ENCODE measurements around the gene INSYN2B. TPM values are rescaled to one million over a fixed set of nuclear protein-coding genes. Genes with fewer than 3 reads are reported as not detected.

Gene INSYN2B
- total and polyA plus RNA-seq, 2 of the 4 experiments (the other 2 are of a cell fraction) = 9.1 to 33.5 TPM

DNA sequence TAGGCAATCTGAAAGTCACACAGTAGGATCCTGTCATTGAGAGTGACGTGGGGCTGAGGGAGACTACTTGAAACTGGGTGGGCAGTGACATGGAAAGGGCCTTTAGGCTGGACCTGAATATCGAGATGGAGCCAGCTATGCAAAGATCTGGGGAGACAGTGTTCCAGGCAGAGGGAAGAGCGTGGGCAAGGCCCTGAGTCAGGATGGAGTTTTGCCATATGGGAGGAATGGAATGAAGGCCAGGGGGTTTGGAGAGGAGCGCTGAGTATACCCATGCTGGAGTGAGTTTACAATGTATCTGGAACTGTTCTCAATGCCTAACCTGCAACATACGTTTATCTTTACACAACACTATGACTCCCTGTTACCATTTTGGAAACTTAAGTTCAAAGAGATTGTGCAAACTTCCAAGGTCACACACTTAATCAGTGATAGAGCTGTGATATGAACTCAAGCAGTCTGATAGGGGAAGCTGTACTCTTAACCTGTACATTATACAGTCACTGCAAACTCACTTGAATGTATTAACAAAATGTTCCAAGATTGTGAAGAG is 33.5 kb downstream of the INSYN2B start:
- TF ChIP-seq BHLHE40 (IDR thresholded peaks at IDR 0.05; ENCODE audit: low read depth, low read length) (no peak), CEBPB (IDR thresholded peaks at IDR 0.05; ENCODE audit: low read depth, low read length) (peak; percentile 47; the same call in 1 of the 2 replicates)
- peak overlapping the region; percentile 85 for H2BK5ac ChIP-seq (ENCODE audit: low read depth, low read length, poor library complexity, severe bottlenecking)
- peak overlapping the region; percentile 60; the same call in 1 of the 2 replicates for H3K56ac ChIP-seq (ENCODE audit: extremely low read depth, insufficient read depth, low read length)
- no peak overlapping the region for H3K4me3 ChIP-seq (ENCODE audit: insufficient read depth, low read depth, low read length)
- peak; percentile 43 for DNase-seq
- in situ Hi-C loops (cut with MboI; ENCODE audit: low sequenced_read_pairs) = no loop called here
- peak overlapping the region; percentile 91 for H3K14ac ChIP-seq (replicated peaks; ENCODE audit: low read depth, low read length)
- no peaks in the 10 kb centered on the region for H3K27me3 ChIP-seq (ENCODE audit: control insufficient read depth, insufficient read depth, low read length)
- H2BK20ac ChIP-seq (ENCODE audit: low read depth, low read length) = peak overlapping the region; percentile 76
- peak overlapping the region; percentile 92 for H3K4ac ChIP-seq (ENCODE audit: low read depth, low read length)
- no peak overlapping the region for H3K4me2 ChIP-seq (ENCODE audit: low read depth, low read length)
- peak overlapping the region; percentile 40 to 87 for H4K8ac ChIP-seq (ENCODE audit: low read depth in 2 of 2, low read length in 2 of 2)
- peak overlapping the region; percentile 26 for H2AK9ac ChIP-seq (replicated peaks; ENCODE audit: low read depth, low read length, poor library complexity)
- intact Hi-C loops (cut with micrococcal nuclease) = loop anchor here (10.0 kb wide), 1 partner anchor 142 kb away; no protein-coding TSS in a partner anchor
- H4K20me1 ChIP-seq (ENCODE audit: insufficient read depth, low read length) = no peaks in the 10 kb centered on the region
- H3K36me3 ChIP-seq (ENCODE audit: control insufficient read depth, insufficient read depth, low read length) = no peaks in the 10 kb centered on the region
- peak overlapping the region; percentile 85 for H4K91ac ChIP-seq (ENCODE audit: insufficient read depth, low read depth, low read length)
- no peaks in the 10 kb centered on the region for H3K9me3 ChIP-seq (ENCODE audit: control insufficient read depth, insufficient read depth, low read length)
- H3K4me1 ChIP-seq (ENCODE audit: control insufficient read depth, insufficient read depth, low read length) = peaks cover 14% of the 10 kb centered on the region
- peaks cover 20 to 60% of the 10 kb centered on the region in 2 experiments; a peak in 3 of 4 replicates for H3K79me1 ChIP-seq (ENCODE audit: low read depth in 1 of 2, low read length in 2 of 2)
- H3K9me1 ChIP-seq (ENCODE audit: insufficient read depth, low read length) = peaks cover 21% of the 10 kb centered on the region
- ATAC-seq (ENCODE audit: low read depth) = no peak
- peak overlapping the region; percentile 48; the same call in 1 of the 2 replicates for H3K23ac ChIP-seq (ENCODE audit: low read depth, low read length)
- peak overlapping the region; percentile 82; the same call in 1 of the 2 replicates for H3K18ac ChIP-seq (ENCODE audit: low read depth, low read length)
- peak overlapping the region; percentile 94 for H2BK120ac ChIP-seq (ENCODE audit: low read depth, low read length)
- CTCF ChIA-PET = interaction anchor here (2.2 kb wide), 1 partner anchor 34 kb away, joined by 11 read pairs; the partner anchor contains the start of gene INSYN2B
- peak overlapping the region; percentile 81 for H4K5ac ChIP-seq (ENCODE audit: low read depth, low read length)
- H2AK5ac ChIP-seq (ENCODE audit: low read depth, low read length) = peak overlapping the region; percentile 72; the same call in 1 of the 2 replicates
- dilution Hi-C loops (cut with HindIII; ENCODE audit: low sequenced_read_pairs, unreplicated experiment) = no loop called here
- peak overlapping the region; percentile 26; the same call in 1 of the 2 replicates for H3K27ac ChIP-seq (ENCODE audit: insufficient read depth, low read length)
- no TSS peak for BruUV-seq (replicated peaks)
- WGBS, 2 experiments (ENCODE audit: extremely low coverage in 2 of 2, insufficient read length in 1 of 2) = 66% methylated on average over 3 of the region's 5 CpGs; no CpG with 5 or more reads in 1 of the 2 experiments
- peak overlapping the region; percentile 14 for H2AFZ ChIP-seq (replicated peaks; ENCODE audit: low read length, poor library complexity)
- POLR2A ChIA-PET (ENCODE audit: unreplicated experiment) = interaction anchor here (0.9 kb wide), 1 partner anchor 24 kb away, joined by 4 read pairs; no protein-coding TSS in a partner anchor
- H3K9ac ChIP-seq (ENCODE audit: low read depth, low read length) = no peak overlapping the region
- H2BK15ac ChIP-seq (ENCODE audit: low read depth, low read length) = peak overlapping the region; percentile 26; the same call in 2 of the 3 replicates
